WTC11 (cell line): ENCODE data around the gene SLC38A8.

Source experiments
- ATF3 ChIP-seq: sonication (generic); formaldehyde crosslinking; conservative IDR thresholded peaks from 2 replicates; pipeline ENCODE4 v1.8.1; 2022; ENCODE audit warnings: mild to moderate bottlenecking, missing genetic modification reagents
- CTCF ChIP-seq: fragments of 200-600 bp; IDR thresholded peaks from 2 replicates; pipeline ENCODE4 v1.8.0; 2022; ENCODE audit warnings: antibody characterized with exemption
- FOXJ3 ChIP-seq: sonication (generic); formaldehyde crosslinking; IDR thresholded peaks from 2 replicates; pipeline ENCODE4 v1.9.0; 2021; ENCODE audit warnings: missing genetic modification reagents, mild to moderate bottlenecking, borderline replicate concordance
- MYBL2 ChIP-seq: sonication (generic); formaldehyde crosslinking; IDR thresholded peaks from 2 replicates; pipeline ENCODE4 v1.8.1; 2023; ENCODE audit warnings: mild to moderate bottlenecking, moderate library complexity, missing genetic modification reagents
- ZBTB21 ChIP-seq: sonication (generic); formaldehyde crosslinking; IDR thresholded peaks from 2 replicates; pipeline ENCODE4 v1.8.1; 2023; ENCODE audit warnings: mild to moderate bottlenecking, missing genetic modification reagents, borderline replicate concordance
- ZNF121 ChIP-seq: sonication (generic); formaldehyde crosslinking; IDR thresholded peaks from 2 replicates; pipeline ENCODE4 v1.8.0; 2023; ENCODE audit warnings: missing genetic modification reagents
- ZNF263 ChIP-seq: sonication (generic); formaldehyde crosslinking; IDR thresholded peaks from 2 replicates; pipeline ENCODE4 v1.8.1; 2022; ENCODE audit warnings: low read depth, mild to moderate bottlenecking, moderate library complexity, missing genetic modification reagents
- TF ChIP-seq, protein P1 (sequence below): fragments of 250-450 bp; sonication (Bioruptor Pico); IDR thresholded peaks from 2 replicates; pipeline ENCODE4 v2.1.2; 2022; ENCODE audit warnings: mild to moderate bottlenecking, moderate library complexity
- TF ChIP-seq, protein P2 (sequence below): sonication (generic); formaldehyde crosslinking; IDR thresholded peaks from 2 replicates; pipeline ENCODE4 v1.8.1; 2022; ENCODE audit warnings: mild to moderate bottlenecking, missing genetic modification reagents, moderate library complexity, borderline replicate concordance
- TF ChIP-seq, protein P3 (sequence below): sonication (generic); formaldehyde crosslinking; IDR thresholded peaks from 2 replicates; pipeline ENCODE4 v1.8.0; 2023; ENCODE audit warnings: missing genetic modification reagents

DNA sequence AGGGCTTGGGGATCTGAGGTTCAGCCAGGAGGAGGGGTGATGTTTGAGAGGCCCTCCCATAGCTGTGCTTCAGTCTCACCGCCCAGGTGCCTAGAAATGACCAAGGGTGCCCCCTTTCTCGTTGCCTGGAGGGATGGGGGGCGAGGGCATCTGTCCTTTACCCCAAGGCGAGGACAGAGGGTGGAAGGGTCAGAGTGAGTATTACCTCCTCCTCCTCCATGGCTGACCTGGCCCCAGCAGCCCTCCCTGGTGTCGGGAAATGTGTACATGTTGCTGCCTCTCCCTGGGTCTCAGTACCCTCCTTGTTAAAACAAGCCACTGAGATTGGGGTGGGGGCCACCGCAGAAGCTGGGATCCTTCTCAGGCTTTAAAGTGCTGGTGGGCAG lies 72.2 kb downstream of the SLC38A8 start:
- TF ChIP-seq, protein P1, sequence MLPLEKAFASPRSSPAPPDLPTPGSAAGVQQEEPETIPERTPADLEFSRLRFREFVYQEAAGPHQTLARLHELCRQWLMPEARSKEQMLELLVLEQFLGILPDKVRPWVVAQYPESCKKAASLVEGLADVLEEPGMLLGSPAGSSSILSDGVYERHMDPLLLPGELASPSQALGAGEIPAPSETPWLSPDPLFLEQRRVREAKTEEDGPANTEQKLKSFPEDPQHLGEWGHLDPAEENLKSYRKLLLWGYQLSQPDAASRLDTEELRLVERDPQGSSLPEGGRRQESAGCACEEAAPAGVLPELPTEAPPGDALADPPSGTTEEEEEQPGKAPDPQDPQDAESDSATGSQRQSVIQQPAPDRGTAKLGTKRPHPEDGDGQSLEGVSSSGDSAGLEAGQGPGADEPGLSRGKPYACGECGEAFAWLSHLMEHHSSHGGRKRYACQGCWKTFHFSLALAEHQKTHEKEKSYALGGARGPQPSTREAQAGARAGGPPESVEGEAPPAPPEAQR (CRISPR knock-in tag), result no peak
- no peak for TF ChIP-seq CTCF
- TF ChIP-seq ATF3 (CRISPR knock-in tag), result no peak
- TF ChIP-seq, protein P2, sequence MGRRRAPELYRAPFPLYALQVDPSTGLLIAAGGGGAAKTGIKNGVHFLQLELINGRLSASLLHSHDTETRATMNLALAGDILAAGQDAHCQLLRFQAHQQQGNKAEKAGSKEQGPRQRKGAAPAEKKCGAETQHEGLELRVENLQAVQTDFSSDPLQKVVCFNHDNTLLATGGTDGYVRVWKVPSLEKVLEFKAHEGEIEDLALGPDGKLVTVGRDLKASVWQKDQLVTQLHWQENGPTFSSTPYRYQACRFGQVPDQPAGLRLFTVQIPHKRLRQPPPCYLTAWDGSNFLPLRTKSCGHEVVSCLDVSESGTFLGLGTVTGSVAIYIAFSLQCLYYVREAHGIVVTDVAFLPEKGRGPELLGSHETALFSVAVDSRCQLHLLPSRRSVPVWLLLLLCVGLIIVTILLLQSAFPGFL (CRISPR knock-in tag), result no peak
- TF ChIP-seq ZBTB21 (CRISPR knock-in tag), result no peak
- TF ChIP-seq FOXJ3, result no peak
- no peak for TF ChIP-seq ZNF263 (CRISPR knock-in tag)
- no peak for TF ChIP-seq MYBL2 (CRISPR knock-in tag)
- TF ChIP-seq, protein P3, sequence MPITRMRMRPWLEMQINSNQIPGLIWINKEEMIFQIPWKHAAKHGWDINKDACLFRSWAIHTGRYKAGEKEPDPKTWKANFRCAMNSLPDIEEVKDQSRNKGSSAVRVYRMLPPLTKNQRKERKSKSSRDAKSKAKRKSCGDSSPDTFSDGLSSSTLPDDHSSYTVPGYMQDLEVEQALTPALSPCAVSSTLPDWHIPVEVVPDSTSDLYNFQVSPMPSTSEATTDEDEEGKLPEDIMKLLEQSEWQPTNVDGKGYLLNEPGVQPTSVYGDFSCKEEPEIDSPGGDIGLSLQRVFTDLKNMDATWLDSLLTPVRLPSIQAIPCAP (CRISPR knock-in tag), result no peak
- TF ChIP-seq ZNF121, result no peak
